K562 (cell line): Measurements from ENCODE around the gene ALG14. TPM values are rescaled to one million over a fixed set of nuclear protein-coding genes. Genes with fewer than 3 reads are reported as not detected.

Experiments used
- CAMTA2 ChIP-seq: fragments of 250-450 bp; sonication (Bioruptor Pico); conservative IDR thresholded peaks from 2 replicates; pipeline ENCODE4 v1.5.1; 2022
- EGR1 ChIP-seq: fragments of 450-650 bp; conservative IDR thresholded peaks from 2 replicates; pipeline ENCODE4 v1.6.1; 2017; ENCODE audit warnings: mild to moderate bottlenecking
- ESRRB ChIP-seq: fragments of 250-450 bp; sonication (Bioruptor Pico); IDR thresholded peaks from 2 replicates; pipeline ENCODE4 v1.5.0; 2020; ENCODE audit warnings: mild to moderate bottlenecking, moderate library complexity, borderline replicate concordance
- EWSR1 ChIP-seq: fragments of 450-650 bp; IDR thresholded peaks from 2 replicates; pipeline ENCODE4 v1.6.1; 2018; ENCODE audit warnings: borderline replicate concordance, mild to moderate bottlenecking, low read depth, moderate library complexity; ENCODE audit not compliant: partially characterized antibody
- FOXK1 ChIP-seq: sonication (generic); formaldehyde crosslinking; IDR thresholded peaks from 2 replicates; pipeline ENCODE4 v1.8.0; 2022; ENCODE audit warnings: missing genetic modification reagents, mild to moderate bottlenecking, borderline replicate concordance
- GTF2E2 ChIP-seq: fragments of 200-800 bp; sonication (Bioruptor generic); IDR thresholded peaks from 2 replicates; pipeline ENCODE4 v1.6.1; 2016; ENCODE audit warnings: missing genetic modification characterization, missing compliant biosample characterization
- HMBOX1 ChIP-seq: sonication (generic); IDR thresholded peaks from 2 replicates; pipeline ENCODE4 v1.6.1; 2016
- HMGN3 ChIP-seq: IDR thresholded peaks from 2 replicates; pipeline ENCODE4 v1.6.1; 2011; ENCODE audit warnings: borderline replicate concordance, low read depth, mild to moderate bottlenecking, mixed read lengths, low read length; ENCODE audit not compliant: insufficient read length; ENCODE audit errors: extremely low read depth
- HNRNPLL ChIP-seq: fragments of 200-400 bp; formaldehyde crosslinking; IDR thresholded peaks from 2 replicates; pipeline ENCODE4 v1.6.1; 2017; ENCODE audit warnings: low read length, low read depth, mild to moderate bottlenecking; ENCODE audit not compliant: poor library complexity, severe bottlenecking
- ILF3 ChIP-seq: fragments of 450-650 bp; IDR thresholded peaks from 2 replicates; pipeline ENCODE4 v1.6.1; 2018; ENCODE audit warnings: antibody characterized with exemption, mild to moderate bottlenecking, moderate library complexity, borderline replicate concordance
- L3MBTL2 ChIP-seq: fragments of 450-650 bp; IDR thresholded peaks from 2 replicates; pipeline ENCODE4 v1.6.1; 2016; ENCODE audit warnings: mild to moderate bottlenecking, moderate library complexity
- MEF2A ChIP-seq: IDR thresholded peaks from 2 replicates; pipeline ENCODE4 v1.6.1; 2011; ENCODE audit warnings: low read depth, mild to moderate bottlenecking, low read length, moderate library complexity; ENCODE audit not compliant: control insufficient read depth
- PCBP2 ChIP-seq: fragments of 200-400 bp; formaldehyde crosslinking; IDR thresholded peaks from 2 replicates; pipeline ENCODE4 v1.6.1; 2018; ENCODE audit warnings: low read length, low read depth, mild to moderate bottlenecking, moderate library complexity; ENCODE audit not compliant: poor library complexity, severe bottlenecking
- PHF21A ChIP-seq: fragments of 450-650 bp; IDR thresholded peaks from 2 replicates; pipeline ENCODE4 v1.6.1; 2017; ENCODE audit warnings: low read depth, borderline replicate concordance
- POLR2AphosphoS5 ChIP-seq: IDR thresholded peaks from 2 replicates; pipeline ENCODE4 v1.6.1; 2011; ENCODE audit warnings: mild to moderate bottlenecking, low read depth, low read length, moderate library complexity; ENCODE audit not compliant: control insufficient read depth, insufficient read depth
- PTTG1 ChIP-seq: fragments of 450-650 bp; IDR thresholded peaks from 2 replicates; pipeline ENCODE4 v1.6.1; 2016; ENCODE audit warnings: low read depth, mild to moderate bottlenecking, missing genetic modification characterization, missing compliant biosample characterization
- PURB ChIP-seq: sonication (generic); formaldehyde crosslinking; IDR thresholded peaks from 2 replicates; pipeline ENCODE4 v1.9.0; 2021; ENCODE audit warnings: low read depth, mild to moderate bottlenecking, missing genetic modification reagents
- SLC30A9 ChIP-seq: fragments of 250-450 bp; sonication (Bioruptor Pico); IDR thresholded peaks from 2 replicates; pipeline ENCODE4 v1.8.0; 2022; ENCODE audit warnings: mild to moderate bottlenecking, moderate library complexity
- SRSF1 ChIP-seq: fragments of 200-400 bp; formaldehyde crosslinking; IDR thresholded peaks from 2 replicates; pipeline ENCODE4 v1.6.1; 2017; ENCODE audit warnings: mild to moderate bottlenecking, low read depth, low read length, moderate library complexity
- STAT5A ChIP-seq: IDR thresholded peaks from 2 replicates; pipeline ENCODE4 v1.6.1; 2012; ENCODE audit warnings: low read length, inconsistent platforms, borderline replicate concordance
- TCF3 ChIP-seq: sonication (generic); formaldehyde crosslinking; IDR thresholded peaks from 2 replicates; pipeline ENCODE4 v1.4.0; 2020; ENCODE audit warnings: mild to moderate bottlenecking, missing genetic modification reagents
- polyA plus RNA-seq, 8 experiments: library from polyadenylated mRNA; depleted of rRNA in 4 of 8; stranded (reverse) in 5 of 8; unstranded in 3 of 8; fragments of >200 nt; fragmentation: Nextera tagmentation in 2 of 8; fragmentation: Illumina TruSeq in 1 of 8; extraction: Ambion mirVana in 2 of 8; extraction: Trizol in 1 of 8; gene quantifications; 2 replicates each; pipeline versions ENCODE4 v1.2.1 to v1.2.3, GENCODE V29; 2011 to 2014; ENCODE audit warnings: inconsistent platforms in 1 of 8, missing spikeins in 1 of 8
- total RNA-seq, 7 experiments: library from RNA; depleted of rRNA in 6 of 7; stranded (reverse); fragments of >200 nt in 6 of 7; fragmentation: Illumina TruSeq in 2 of 7; extraction: Trizol in 2 of 7; gene quantifications; 2 replicates each; pipeline versions ENCODE4 v1.2.1 to v1.2.3, GENCODE V29; 2011 to 2021; ENCODE audit warnings: low replicate concordance in 1 of 7
- TF ChIP-seq, protein P1 (sequence below): fragments of 250-450 bp; sonication (Bioruptor Pico); IDR thresholded peaks from 2 replicates; pipeline ENCODE4 v1.4.0; 2020
- TF ChIP-seq, protein P2 (sequence below): fragments of 250-450 bp; sonication (Bioruptor Pico); IDR thresholded peaks from 2 replicates; pipeline ENCODE4 v1.5.0; 2020; ENCODE audit warnings: mild to moderate bottlenecking

ALG14 gene
- total and polyA plus RNA-seq, 9 of the 15 experiments (the other 6 are each of a cell fraction or from before 2014, with no cell fraction given), result 2.8 to 16.2 (median 4.9) TPM

- TF ChIP-seq EWSR1 (no peak), L3MBTL2 (0 out of 2 replicates have a peak, but pooled peaks have one; percentile 29), MEF2A (peak; percentile 37; the same call in 1 of the 2 replicates), ILF3 (no peak), HNRNPLL (no peak), TCF3 (no peak), EGR1 (no peak), HMBOX1 (no peak), SLC30A9 (CRISPR knock-in tag) (no peak), HMGN3 (no peak), FOXK1 (CRISPR knock-in tag) (no peak), GTF2E2 (tag) (no peak), PTTG1 (tag) (peak; percentile 68), CAMTA2 (CRISPR knock-in tag) (no peak), PURB (no peak), POLR2AphosphoS5 (no peak), SRSF1 (no peak), STAT5A (peak; percentile 1; the same call in 1 of the 2 replicates), PHF21A (peak; percentile 50; the same call in 1 of the 2 replicates), ESRRB (CRISPR knock-in tag) (no peak), PCBP2 (no peak)
- TF ChIP-seq, protein P1, sequence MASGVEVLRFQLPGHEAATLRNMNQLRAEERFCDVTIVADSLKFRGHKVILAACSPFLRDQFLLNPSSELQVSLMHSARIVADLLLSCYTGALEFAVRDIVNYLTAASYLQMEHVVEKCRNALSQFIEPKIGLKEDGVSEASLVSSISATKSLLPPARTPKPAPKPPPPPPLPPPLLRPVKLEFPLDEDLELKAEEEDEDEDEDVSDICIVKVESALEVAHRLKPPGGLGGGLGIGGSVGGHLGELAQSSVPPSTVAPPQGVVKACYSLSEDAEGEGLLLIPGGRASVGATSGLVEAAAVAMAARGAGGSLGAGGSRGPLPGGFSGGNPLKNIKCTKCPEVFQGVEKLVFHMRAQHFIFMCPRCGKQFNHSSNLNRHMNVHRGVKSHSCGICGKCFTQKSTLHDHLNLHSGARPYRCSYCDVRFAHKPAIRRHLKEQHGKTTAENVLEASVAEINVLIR (CRISPR knock-in tag), result no peak
- TF ChIP-seq, protein P2, sequence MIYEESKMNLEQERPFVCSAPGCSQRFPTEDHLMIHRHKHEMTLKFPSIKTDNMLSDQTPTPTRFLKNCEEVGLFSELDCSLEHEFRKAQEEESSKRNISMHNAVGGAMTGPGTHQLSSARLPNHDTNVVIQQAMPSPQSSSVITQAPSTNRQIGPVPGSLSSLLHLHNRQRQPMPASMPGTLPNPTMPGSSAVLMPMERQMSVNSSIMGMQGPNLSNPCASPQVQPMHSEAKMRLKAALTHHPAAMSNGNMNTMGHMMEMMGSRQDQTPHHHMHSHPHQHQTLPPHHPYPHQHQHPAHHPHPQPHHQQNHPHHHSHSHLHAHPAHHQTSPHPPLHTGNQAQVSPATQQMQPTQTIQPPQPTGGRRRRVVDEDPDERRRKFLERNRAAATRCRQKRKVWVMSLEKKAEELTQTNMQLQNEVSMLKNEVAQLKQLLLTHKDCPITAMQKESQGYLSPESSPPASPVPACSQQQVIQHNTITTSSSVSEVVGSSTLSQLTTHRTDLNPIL, result no peak
Observed at GRCh38 chr1:95084317-95085176, 11.8 kb upstream of the ALG14 start (continued).
